WERI-Rb-1 (cell line): Measurements from ENCODE around the gene IFT52.
"Not testable (repeated sequence)": the region's sequence is repeated elsewhere in the genome, so short reads cannot be mapped to it uniquely, and the experiment has no call there.

ENCODE experiments used
- DNase-seq: peaks from one replicate; pipeline ENCODE4 v3.0.0-alpha.2; 2020
- H3K27ac ChIP-seq: fragments of 250-450 bp; sonication (Bioruptor Pico); 2 replicates; pipeline ENCODE4 v1.5.1; 2020; ENCODE audit warnings: mild to moderate bottlenecking, moderate library complexity
- H3K27me3 ChIP-seq: fragments of 250-450 bp; sonication (Bioruptor Pico); 2 replicates; pipeline ENCODE4 v1.5.1; 2021; ENCODE audit warnings: mild to moderate bottlenecking, low read depth, moderate library complexity; ENCODE audit not compliant: insufficient read depth, severe bottlenecking
- H3K36me3 ChIP-seq: fragments of 250-450 bp; sonication (Bioruptor Pico); 2 replicates; pipeline ENCODE4 v1.5.1; 2020; ENCODE audit warnings: mild to moderate bottlenecking, moderate library complexity
- H3K4me3 ChIP-seq: 2 replicates; pipeline ENCODE4 v1.5.1; 2011; ENCODE audit warnings: low read depth, mild to moderate bottlenecking, control low read depth, low read length
- H3K9me3 ChIP-seq: fragments of 250-450 bp; sonication (Bioruptor Pico); 2 replicates; pipeline ENCODE4 v1.5.1; 2021; ENCODE audit warnings: mild to moderate bottlenecking, moderate library complexity; ENCODE audit not compliant: severe bottlenecking
- CTCF ChIP-seq: IDR thresholded peaks from 2 replicates; pipeline ENCODE4 v1.5.1; 2011; ENCODE audit warnings: low read depth, mild to moderate bottlenecking, control low read depth, inconsistent platforms, low read length

IFT52 gene

GRCh38 chr20:43590036-43590391 is 723 bp upstream of the IFT52 start:
- Histone ChIP-seq H3K27me3 (no peaks in the 10 kb centered on the region), H3K36me3 (peaks cover 9% of the 10 kb centered on the region), H3K27ac (peak overlapping the region; percentile 92), H3K4me3 (peak overlapping the region; percentile 74), H3K9me3 (no peaks in the 10 kb centered on the region)
- no peak for TF ChIP-seq CTCF
- DNase-seq = peak; percentile 25

GRCh38 chr20:43601960-43602359 is 11.2 kb downstream of the IFT52 start:
- not testable (repeated sequence) for H3K27me3 ChIP-seq

GRCh38 chr20:43603124-43603523 is 12.4 kb downstream of the IFT52 start:
- Histone ChIP-seq H3K9me3 (no peaks in the 10 kb centered on the region), H3K36me3 (peaks cover 44% of the 10 kb centered on the region)
- TF ChIP-seq CTCF = no peak

More at GRCh38 chr20:43601960-43602359, 11.2 kb downstream of the IFT52 start:
- H3K4me3 ChIP-seq, H3K9me3 ChIP-seq, H3K27ac ChIP-seq, DNase-seq: not testable (repeated sequence)
- H3K36me3 ChIP-seq = peaks cover 51% of the 10 kb centered on the region

GRCh38 chr20:43605715-43606114 is 15.0 kb downstream of the IFT52 start:
- TF ChIP-seq CTCF = no peak
- no peak for DNase-seq
- H3K9me3 ChIP-seq = no peaks in the 10 kb centered on the region
- no peak overlapping the region for H3K27ac ChIP-seq
- H3K4me3 ChIP-seq = no peak overlapping the region
- H3K36me3 ChIP-seq = peaks cover 38% of the 10 kb centered on the region
- no peaks in the 10 kb centered on the region for H3K27me3 ChIP-seq

More at GRCh38 chr20:43603124-43603523, 12.4 kb downstream of the IFT52 start:
- no peaks in the 10 kb centered on the region for H3K27me3 ChIP-seq
- no peak overlapping the region for H3K4me3 ChIP-seq
- H3K27ac ChIP-seq = no peak overlapping the region
- DNase-seq = no peak

- not testable (repeated sequence) for H3K27ac ChIP-seq, H3K27me3 ChIP-seq, H3K9me3 ChIP-seq, DNase-seq, H3K4me3 ChIP-seq
- peaks cover 30% of the 10 kb centered on the region for H3K36me3 ChIP-seq
Measured at GRCh38 chr20:43607278-43607677, 16.5 kb downstream of the IFT52 start.

- TF ChIP-seq CTCF = no peak
- Histone ChIP-seq H3K36me3 (peaks cover 38% of the 10 kb centered on the region), H3K4me3 (no peak overlapping the region), H3K27me3 (no peaks in the 10 kb centered on the region), H3K9me3 (no peaks in the 10 kb centered on the region), H3K27ac (no peak overlapping the region)
- no peak for DNase-seq
Measured at GRCh38 chr20:43631598-43631997, 40.9 kb downstream of the IFT52 start.

GRCh38 chr20:43636429-43636828 is 45.7 kb downstream of the IFT52 start:
- Histone ChIP-seq H3K9me3 (no peaks in the 10 kb centered on the region), H3K27me3 (no peaks in the 10 kb centered on the region), H3K36me3 (peaks cover 55% of the 10 kb centered on the region), H3K27ac (no peak overlapping the region), H3K4me3 (no peak overlapping the region)
- DNase-seq = no peak
- TF ChIP-seq CTCF = no peak
